NCI-H1694 (cell line): ENCODE measurements around the gene SSH3.

ENCODE experiments used
- DNase-seq: peaks from one replicate; lab custom pipeline; 2025; lab: John Stamatoyannopoulos, UW

The SSH3 gene

GRCh38 chr11:67349036-67349435 is 45.7 kb downstream of the SSH3 start:
- no peak for DNase-seq

- no peak for DNase-seq
Observed at GRCh38 chr11:67349457-67349856, 46.1 kb downstream of the SSH3 start.

GRCh38 chr11:67349928-67350465 is 46.7 kb downstream of the SSH3 start:
- DNase-seq, result no peak

GRCh38 chr11:67351275-67352005 is 48.1 kb downstream of the SSH3 start:
- peak; percentile 26 for DNase-seq

GRCh38 chr11:67352546-67353316 is 49.4 kb downstream of the SSH3 start:
- no peak for DNase-seq

- peak; percentile 72 for DNase-seq
Observed at GRCh38 chr11:67353317-67354074, 50.2 kb downstream of the SSH3 start, which contains the start of gene POLD4. Gene POLD4 (minus strand): TSS chr11:67353546. CDS start chr11:67353399, 147 bp downstream.

GRCh38 chr11:67354075-67355022 is 51.0 kb downstream of the SSH3 start:
- no peak for DNase-seq

GRCh38 chr11:67355023-67355793 is 51.9 kb downstream of the SSH3 start:
- DNase-seq, result no peak

- DNase-seq, result no peak
Observed at GRCh38 chr11:67355794-67356386, 52.6 kb downstream of the SSH3 start.

- DNase-seq, result no peak
Observed at GRCh38 chr11:67356387-67356863, 53.1 kb downstream of the SSH3 start.

- DNase-seq, result peak; percentile 23
Observed at GRCh38 chr11:67356864-67357561, 53.7 kb downstream of the SSH3 start.

GRCh38 chr11:67357831-67358670 is 54.7 kb downstream of the SSH3 start:
- no peak for DNase-seq
